H54 (cell line): Measurements from ENCODE around the gene MYH2.

Experiments
- DNase-seq: peaks from one replicate; pipeline ENCODE4 v3.0.0; 2011; ENCODE audit warnings: low spot score, mixed read lengths; ENCODE audit not compliant: insufficient read length
- FAIRE-seq: peaks from 3 replicates; lab custom pipeline; 2011; peaks lifted over from hg19 to GRCh38; lab: Jason Lieb, UNC
- POLR2A ChIP-seq: IDR thresholded peaks from 2 replicates; pipeline ENCODE4 v1.6.1; 2011; ENCODE audit warnings: low read depth, mild to moderate bottlenecking, low read length

Gene MYH2

GRCh38 chr17:10532026-10532425, 17.4 kb downstream of the MYH2 start:
- TF ChIP-seq POLR2A = no peak
- DNase-seq (no peak), FAIRE-seq (no peak)

GRCh38 chr17:10527419-10527818, 22.0 kb downstream of the MYH2 start:
- FAIRE-seq = no peak
- TF ChIP-seq POLR2A = no peak
- no peak for DNase-seq

- no peak for FAIRE-seq
- DNase-seq = no peak
- no peak for TF ChIP-seq POLR2A
Measured at GRCh38 chr17:10526517-10526916, 22.9 kb downstream of the MYH2 start.

GRCh38 chr17:10523064-10523463, 26.4 kb downstream of the MYH2 start:
- no peak for FAIRE-seq
- TF ChIP-seq POLR2A = no peak
- no peak for DNase-seq

- TF ChIP-seq POLR2A = no peak
- DNase-seq = no peak
- no peak for FAIRE-seq
Measured at GRCh38 chr17:10521949-10522348, 27.5 kb downstream of the MYH2 start.

- no peak for DNase-seq
- no peak for FAIRE-seq
- TF ChIP-seq POLR2A = no peak
Measured at GRCh38 chr17:10518271-10519037, 31.0 kb downstream of the MYH2 start, which contains the start of gene MYH1. MYH1 (minus strand) TSS chr17:10518542; CDS start chr17:10516642, 1,900 bp downstream.

GRCh38 chr17:10516638-10517037, 32.8 kb downstream of the MYH2 start:
- DNase-seq = no peak
- TF ChIP-seq POLR2A = no peak
- no peak for FAIRE-seq

- no peak for TF ChIP-seq POLR2A
- no peak for DNase-seq
- no peak for FAIRE-seq
Measured at GRCh38 chr17:10516065-10516464, 33.4 kb downstream of the MYH2 start.

GRCh38 chr17:10513299-10514067, 36.0 kb downstream of the MYH2 start:
- FAIRE-seq (no peak), DNase-seq (no peak)
- no peak for TF ChIP-seq POLR2A

- FAIRE-seq = no peak
- no peak for DNase-seq
- TF ChIP-seq POLR2A = no peak
Measured at GRCh38 chr17:10512856-10513255, 36.6 kb downstream of the MYH2 start.

- no peak for TF ChIP-seq POLR2A
- FAIRE-seq (no peak), DNase-seq (no peak)
Measured at GRCh38 chr17:10499950-10500349, 49.5 kb downstream of the MYH2 start.

- DNase-seq (no peak), FAIRE-seq (no peak)
- no peak for TF ChIP-seq POLR2A
Measured at GRCh38 chr17:10492004-10492403, 57.5 kb downstream of the MYH2 start.

GRCh38 chr17:10482252-10482651, 67.2 kb downstream of the MYH2 start:
- TF ChIP-seq POLR2A = no peak
- FAIRE-seq = no peak
- DNase-seq = no peak

- DNase-seq (no peak), FAIRE-seq (no peak)
- TF ChIP-seq POLR2A = no peak
Measured at GRCh38 chr17:10477701-10478100, 71.8 kb downstream of the MYH2 start.

- no peak for FAIRE-seq
- DNase-seq = no peak
- TF ChIP-seq POLR2A = no peak
Measured at GRCh38 chr17:10474536-10474935, 74.9 kb downstream of the MYH2 start.

GRCh38 chr17:10471858-10472257, 77.6 kb downstream of the MYH2 start:
- no peak for FAIRE-seq
- TF ChIP-seq POLR2A = no peak
- no peak for DNase-seq
